Islet of Langerhans (tissue), 1 donor: ENCODE data around the gene SEBOX.

ENCODE experiments used
- FAIRE-seq: peaks from one replicate; lab custom pipeline; 2011; peaks lifted over from hg19 to GRCh38; lab: Jason Lieb, UNC

The SEBOX gene

DNA sequence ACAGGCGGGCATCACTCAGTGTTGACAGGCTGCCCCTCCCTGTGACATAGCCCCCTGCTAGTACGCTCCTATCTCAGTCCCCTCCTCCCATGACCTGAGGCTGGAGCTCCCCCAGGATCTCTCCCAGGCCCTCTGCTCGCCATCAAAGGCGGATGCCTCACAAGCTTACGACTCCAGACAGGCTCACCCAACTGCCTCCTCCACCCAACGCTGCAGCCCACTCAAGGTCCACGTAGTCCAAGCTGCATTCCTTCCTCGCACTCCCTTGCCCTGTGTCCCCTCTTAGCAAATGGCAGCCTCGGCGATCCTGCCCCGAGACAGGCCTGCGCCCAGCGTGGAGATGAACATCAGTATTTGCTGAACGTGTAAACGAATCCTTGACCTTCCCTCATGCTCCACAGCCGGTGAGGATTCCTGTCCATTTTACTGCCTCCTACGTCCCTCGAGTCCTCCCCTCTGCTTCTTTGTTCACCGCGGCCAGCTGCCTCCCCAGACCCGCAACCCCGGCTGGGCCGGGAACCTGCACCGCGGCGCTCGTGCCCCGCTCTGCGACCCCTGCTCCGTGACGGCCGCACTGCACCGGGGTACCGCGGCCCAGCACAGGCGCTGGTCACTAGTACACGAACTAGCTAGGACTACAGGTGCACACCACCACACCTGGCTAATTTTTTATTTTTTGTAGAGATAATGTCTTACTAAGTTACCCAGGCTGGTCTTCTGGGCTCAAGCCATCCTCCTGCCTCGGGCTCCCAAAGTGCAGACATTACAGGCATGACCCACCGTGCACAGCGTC, 46.8 kb downstream of the SEBOX start:
- FAIRE-seq = no peak

DNA sequence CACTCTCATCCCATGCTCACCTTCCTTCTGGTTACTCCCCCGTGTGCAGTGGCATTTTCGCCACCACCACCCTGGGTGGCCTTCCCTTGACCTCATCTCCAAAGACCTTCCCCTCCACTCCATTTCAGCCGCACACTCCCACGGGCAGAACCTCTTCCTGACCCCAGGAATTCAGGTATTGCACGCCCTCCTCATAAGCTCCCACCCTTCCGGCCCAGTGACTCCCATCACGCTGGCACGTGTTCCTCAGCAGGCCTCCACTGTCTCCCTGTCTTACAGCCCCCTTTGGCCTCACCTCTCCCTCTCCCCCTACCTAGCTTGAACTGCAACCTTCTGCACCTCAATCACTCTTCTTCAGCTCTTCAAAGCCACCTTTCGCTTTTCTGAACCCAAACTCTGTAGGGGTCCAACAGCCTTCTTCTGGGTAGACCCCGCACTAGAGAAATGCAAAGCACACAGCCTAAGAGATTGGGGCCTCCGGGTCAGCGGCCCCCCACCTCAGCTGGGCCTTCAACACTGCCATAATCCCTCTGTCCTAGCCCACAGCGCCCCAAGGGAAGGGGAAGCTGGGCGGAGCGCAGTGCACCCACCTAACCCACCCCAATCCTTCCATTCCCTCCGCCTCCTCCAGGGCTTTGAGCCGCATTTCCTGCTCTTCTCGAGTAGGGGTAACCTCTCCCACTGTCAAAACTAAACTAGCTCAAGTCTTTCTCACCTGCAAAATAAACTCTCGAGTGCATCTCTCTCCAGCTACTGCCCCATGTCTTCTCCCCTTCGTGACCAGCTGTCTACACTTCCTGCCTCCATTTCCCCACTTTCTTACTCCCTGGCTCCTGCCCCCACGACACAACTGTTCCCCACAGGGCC, 47.7 kb downstream of the SEBOX start:
- no peak for FAIRE-seq

DNA sequence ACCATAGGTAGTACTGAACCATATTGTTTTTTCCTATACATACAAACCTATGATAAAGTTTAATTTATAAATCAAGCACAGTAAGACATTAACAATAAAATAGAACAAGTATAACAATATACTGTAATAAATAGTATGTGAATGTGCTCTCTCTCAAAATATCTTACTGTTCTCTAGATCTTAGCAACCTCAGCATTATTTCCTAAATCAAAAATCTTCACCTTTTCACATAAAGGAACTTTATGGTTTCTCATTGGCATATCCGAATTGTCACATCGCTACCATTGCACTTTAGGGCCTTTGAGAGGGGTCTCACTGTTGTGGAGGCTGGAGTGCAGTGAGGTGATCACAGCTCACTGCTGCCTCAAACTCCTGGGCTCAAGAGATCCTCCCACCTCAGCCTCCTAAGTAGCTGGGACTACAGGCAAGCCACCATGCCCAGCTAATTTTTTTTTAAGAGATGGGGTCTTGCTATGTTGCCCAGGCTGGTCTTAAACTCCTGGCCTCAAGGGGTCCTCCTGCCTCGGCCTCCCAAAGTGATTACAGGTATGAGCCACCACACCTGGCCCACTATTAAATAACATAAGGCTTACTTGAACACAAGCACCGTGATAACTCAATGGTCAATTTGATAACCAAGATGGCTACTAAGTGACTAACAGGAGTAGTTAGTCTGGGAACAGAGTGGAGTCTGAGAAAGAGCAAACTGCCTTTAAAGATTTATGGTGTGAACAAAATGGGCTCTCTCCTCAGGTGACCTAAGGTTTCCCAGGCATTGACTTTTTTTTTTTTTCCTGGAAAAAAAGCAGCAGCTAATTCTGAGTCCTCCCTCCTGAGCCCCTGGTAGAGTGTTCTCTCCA, 48.9 kb downstream of the SEBOX start:
- no peak for FAIRE-seq

DNA sequence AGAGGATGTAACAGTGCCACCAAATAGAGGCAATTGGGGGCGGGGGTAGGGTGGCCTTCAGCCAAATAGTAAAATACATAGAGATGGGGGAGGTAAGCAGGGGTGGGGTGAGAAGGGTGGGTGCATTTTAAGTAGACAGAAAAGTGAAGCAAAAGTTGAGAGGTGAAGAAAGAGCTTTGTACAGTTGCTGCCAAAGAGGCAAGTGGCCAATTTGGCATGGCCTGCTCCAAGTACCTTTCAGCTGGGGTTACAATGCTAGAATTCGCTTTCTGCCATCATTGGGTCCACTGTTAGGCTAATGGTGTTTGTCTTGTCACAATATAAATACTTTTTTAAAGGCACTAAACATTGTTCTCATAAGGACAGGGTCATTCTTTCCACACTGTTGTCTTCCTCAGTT, 51.2 kb downstream of the SEBOX start:
- no peak for FAIRE-seq
